H1 (cell line): ENCODE data around the gene CASTOR1. TPM values are rescaled to one million over a fixed set of nuclear protein-coding genes. Genes with fewer than 3 reads are reported as not detected.

Experiments
- CTCF ChIA-PET: fragments of 300-600 bp; sonication (Branson Sonifier 250); formaldehyde crosslinking; loops from one replicate; lab custom pipeline; 2021; ENCODE audit not compliant: partially characterized antibody; lab: Charles Lee
- POLR2A ChIA-PET: fragments of 300-600 bp; sonication (Branson Sonifier 250); formaldehyde crosslinking; loops from one replicate; lab custom pipeline; 2021; ENCODE audit warnings: inconsistent platforms; ENCODE audit not compliant: partially characterized antibody; lab: Charles Lee
- DNase-seq, 2 experiments: peaks; one replicate each; pipeline versions ENCODE4 v3.0.0 to v3.0.0-alpha.2; 2010 to 2022; ENCODE audit warnings: low spot score in 2 of 2, low read depth in 1 of 2, mixed read lengths in 1 of 2
- FAIRE-seq: peaks from 2 replicates; lab custom pipeline; 2011; peaks lifted over from hg19 to GRCh38; lab: Jason Lieb, UNC
- H2AFZ ChIP-seq: 2 replicates; pipeline ENCODE4 v1.8.1; 2012; ENCODE audit warnings: low read length, inconsistent platforms
- H2AK5ac ChIP-seq: 2 replicates; pipeline ENCODE4 v1.6.1; 2013; ENCODE audit warnings: low read depth, low read length
- H2BK120ac ChIP-seq: replicated peaks from 2 replicates; pipeline ENCODE3; 2013; ENCODE audit warnings: low read depth, low read length, inconsistent platforms
- H2BK12ac ChIP-seq: 2 replicates; pipeline ENCODE4 v1.6.1; 2013; ENCODE audit warnings: low read depth, low read length
- H2BK15ac ChIP-seq: 2 replicates; pipeline ENCODE4 v1.6.1; 2013; ENCODE audit warnings: low read length
- H2BK20ac ChIP-seq: 2 replicates; pipeline ENCODE4 v1.6.1; 2013; ENCODE audit warnings: low read length
- H2BK5ac ChIP-seq: 2 replicates; pipeline ENCODE4 v1.6.1; 2013; ENCODE audit warnings: low read depth, low read length
- H3K14ac ChIP-seq: 2 replicates; pipeline ENCODE4 v1.6.1; 2013; ENCODE audit warnings: inconsistent platforms; ENCODE audit not compliant: insufficient read length
- H3K18ac ChIP-seq: 2 replicates; pipeline ENCODE4 v1.6.1; 2013; ENCODE audit warnings: low read length; ENCODE audit errors: extremely low read depth
- H3K23ac ChIP-seq: 2 replicates; pipeline ENCODE4 v1.6.1; 2013; ENCODE audit warnings: inconsistent platforms; ENCODE audit not compliant: insufficient read length
- H3K23me2 ChIP-seq: 2 replicates; pipeline ENCODE4 v1.6.1; 2013; ENCODE audit warnings: low read depth, low read length
- H3K27ac ChIP-seq: 2 replicates; pipeline ENCODE4 v1.6.1; 2011; ENCODE audit warnings: low read depth, low read length, inconsistent platforms
- H3K27me3 ChIP-seq, 4 experiments: replicated peaks in 1 of 4; 1 replicate in 1 of 4; 2 replicates in 3 of 4; pipeline versions ENCODE4 v1.6.1 to v1.8.1; 2011 to 2013; ENCODE audit warnings: low read length in 3 of 4, mild to moderate bottlenecking in 3 of 4, inconsistent platforms in 2 of 4, mixed read lengths in 2 of 4, moderate library complexity in 1 of 4; ENCODE audit not compliant: control insufficient read depth in 3 of 4, insufficient read depth in 3 of 4; ENCODE audit errors: extremely low read depth in 1 of 4
- H3K36me3 ChIP-seq, 4 experiments: 2 replicates each; pipeline versions ENCODE4 v1.6.1 to v1.8.1; 2011 to 2013; ENCODE audit warnings: mild to moderate bottlenecking in 4 of 4, low read length in 3 of 4, moderate library complexity in 2 of 4, control low read depth in 1 of 4, inconsistent platforms in 1 of 4; ENCODE audit not compliant: insufficient read depth in 4 of 4, control insufficient read depth in 2 of 4
- H3K4ac ChIP-seq: replicated peaks from 2 replicates; pipeline ENCODE3; 2013; ENCODE audit warnings: low read length, low read depth, mixed read lengths, inconsistent platforms; ENCODE audit not compliant: insufficient read length
- H3K4me1 ChIP-seq, 4 experiments: replicated peaks in 1 of 4; 1 replicate in 1 of 4; 2 replicates in 3 of 4; pipeline versions ENCODE4 v1.6.1 to v1.8.1; 2011 to 2013; ENCODE audit warnings: low read length in 3 of 4, inconsistent platforms in 2 of 4, mixed read lengths in 1 of 4; ENCODE audit not compliant: insufficient read depth in 4 of 4, control insufficient read depth in 3 of 4
- H3K4me2 ChIP-seq, 2 experiments: 2 replicates each; pipeline versions ENCODE4 v1.6.1 to v1.8.1; 2011 to 2013; ENCODE audit warnings: low read depth in 2 of 2, low read length in 2 of 2, control low read depth in 1 of 2, inconsistent platforms in 1 of 2, mild to moderate bottlenecking in 1 of 2; ENCODE audit not compliant: insufficient read depth in 1 of 2
- H3K4me3 ChIP-seq, 4 experiments: fragments of 200-600, 300-600 bp in 1 of 4; sonication (generic), shearing (Covaris generic), sonication (Bioruptor Twin) in 1 of 4; 2 replicates each; pipeline versions ENCODE4 v1.5.1 to v1.8.1; 2011 to 2016; ENCODE audit warnings: low read length in 4 of 4, low read depth in 3 of 4, control low read depth in 2 of 4, inconsistent platforms in 2 of 4, mild to moderate bottlenecking in 2 of 4, mixed read lengths in 1 of 4, moderate library complexity in 1 of 4; ENCODE audit not compliant: insufficient read depth in 2 of 4; ENCODE audit errors: extremely low read depth in 1 of 4
- H3K56ac ChIP-seq: replicated peaks from 2 replicates; pipeline ENCODE3; 2013; ENCODE audit warnings: low read depth, mild to moderate bottlenecking, mixed read lengths, low read length, inconsistent platforms; ENCODE audit not compliant: insufficient read length
- H3K79me1 ChIP-seq: 2 replicates; pipeline ENCODE4 v1.6.1; 2013; ENCODE audit warnings: low read depth, low read length, control low read depth
- H3K79me2 ChIP-seq, 2 experiments: 2 replicates each; pipeline versions ENCODE4 v1.6.1 to v1.8.1; 2012 to 2013; ENCODE audit warnings: low read length in 2 of 2, mild to moderate bottlenecking in 2 of 2, inconsistent platforms in 1 of 2; ENCODE audit not compliant: insufficient read depth in 2 of 2, control insufficient read depth in 1 of 2
- H3K9ac ChIP-seq, 4 experiments: replicated peaks in 1 of 4; 1 replicate in 1 of 4; 2 replicates in 3 of 4; pipeline versions ENCODE4 v1.6.1 to v1.8.1; 2011 to 2013; ENCODE audit warnings: low read depth in 3 of 4, low read length in 3 of 4, control low read depth in 2 of 4, mild to moderate bottlenecking in 2 of 4, moderate library complexity in 2 of 4, inconsistent platforms in 1 of 4; ENCODE audit errors: extremely low read depth in 1 of 4
- H3K9me3 ChIP-seq, 2 experiments: 2 replicates each; pipeline versions ENCODE4 v1.6.1 to v1.8.1; 2012 to 2013; ENCODE audit warnings: mild to moderate bottlenecking in 2 of 2, moderate library complexity in 2 of 2, control low read depth in 1 of 2, inconsistent platforms in 1 of 2, low read depth in 1 of 2, low read length in 1 of 2, mixed read lengths in 1 of 2; ENCODE audit not compliant: insufficient read depth in 2 of 2
- H4K20me1 ChIP-seq, 2 experiments: replicated peaks in 1 of 2; 2 replicates each; pipeline versions ENCODE3 to v1.8.1; 2011 to 2013; ENCODE audit warnings: inconsistent platforms in 2 of 2, low read length in 2 of 2, mild to moderate bottlenecking in 1 of 2; ENCODE audit not compliant: insufficient read depth in 2 of 2, control insufficient read depth in 1 of 2
- H4K5ac ChIP-seq: 2 replicates; pipeline ENCODE4 v1.6.1; 2013; ENCODE audit warnings: low read length, low read depth, mixed read lengths, inconsistent platforms; ENCODE audit not compliant: insufficient read length
- H4K8ac ChIP-seq: 2 replicates; pipeline ENCODE4 v1.8.0; 2013; ENCODE audit warnings: mild to moderate bottlenecking, moderate library complexity, low read length, inconsistent platforms; ENCODE audit not compliant: insufficient read depth; ENCODE audit errors: extremely low read depth
- H4K91ac ChIP-seq: replicated peaks from 2 replicates; pipeline ENCODE3; 2013; ENCODE audit warnings: low read length, mixed read lengths, inconsistent platforms; ENCODE audit not compliant: insufficient read length
- BACH1 ChIP-seq: IDR thresholded peaks from 2 replicates; pipeline ENCODE4 v1.6.1; 2012; ENCODE audit warnings: low read length, improper control_type of control experiment
- BRCA1 ChIP-seq: IDR thresholded peaks from 2 replicates; pipeline ENCODE4 v1.6.1; 2012; ENCODE audit warnings: low read depth, low read length, improper control_type of control experiment
- E2F6 ChIP-seq: IDR thresholded peaks from 2 replicates; pipeline ENCODE4 v1.6.1; 2012; ENCODE audit warnings: inconsistent platforms
- HDAC2 ChIP-seq, 2 experiments: fragments of 300-600 bp in 1 of 2; sonication (generic) in 1 of 2; IDR thresholded peaks; 2 replicates each; pipeline ENCODE4 v1.6.1; 2011 to 2012; ENCODE audit warnings: low read depth in 2 of 2, low read length in 2 of 2, mild to moderate bottlenecking in 2 of 2, moderate library complexity in 2 of 2, borderline replicate concordance in 1 of 2, inconsistent platforms in 1 of 2
- JUN ChIP-seq: IDR thresholded peaks from 2 replicates; pipeline ENCODE4 v1.6.1; 2011; ENCODE audit warnings: low read depth, mild to moderate bottlenecking, improper control_type of control experiment, low read length
- PHF8 ChIP-seq: fragments of 200-600 bp; sonication (generic); conservative IDR thresholded peaks from 2 replicates; pipeline ENCODE4 v1.7.1; 2012; ENCODE audit warnings: low read depth, mild to moderate bottlenecking, inconsistent platforms, low read length, moderate library complexity
- POU5F1 ChIP-seq: IDR thresholded peaks from 2 replicates; pipeline ENCODE4 v1.6.1; 2011; ENCODE audit warnings: low read depth, mild to moderate bottlenecking, low read length, moderate library complexity
- RAD21 ChIP-seq, 2 experiments: IDR thresholded peaks in 1 of 2; conservative IDR thresholded peaks in 1 of 2; 2 replicates each; pipeline ENCODE4 v1.6.1; 2011; ENCODE audit warnings: low read depth in 2 of 2, low read length in 2 of 2, improper control_type of control experiment in 1 of 2, inconsistent platforms in 1 of 2, mild to moderate bottlenecking in 1 of 2, moderate library complexity in 1 of 2
- TAF1 ChIP-seq: IDR thresholded peaks from 2 replicates; pipeline ENCODE4 v1.6.1; 2011; ENCODE audit warnings: mild to moderate bottlenecking, low read depth, low read length
- WGBS, 2 experiments: shearing (Covaris generic) in 1 of 2; methylation state at CpG; one replicate each; pipeline versions ENCODE4 v1.1.6 to v1.1.7; 2013 to 2015; ENCODE audit warnings: low lambda C conversion rate in 2 of 2, mixed read lengths in 2 of 2, inconsistent platforms in 1 of 2, low coverage in 1 of 2, missing lambda C conversion rate in 1 of 2; ENCODE audit not compliant: insufficient replicate concordance in 2 of 2, insufficient coverage in 1 of 2, insufficient read length in 1 of 2; ENCODE audit errors: extremely low coverage in 1 of 2, missing lambda C conversion rate in 1 of 2; 5-methylcytosine and 5-hydroxymethylcytosine counted together
- polyA plus RNA-seq, 7 experiments: library from polyadenylated mRNA; depleted of rRNA in 3 of 7; stranded (reverse) in 5 of 7; unstranded in 2 of 7; fragments of >200 nt in 5 of 7; fragments of 200-250 nt in 2 of 7; gene quantifications; 1 replicate in 5 of 7; 2 replicates in 1 of 7; 4 replicates in 1 of 7; pipeline versions ENCODE4 v1.2.1 to v1.2.3, GENCODE V29; 2011 to 2013; ENCODE audit warnings: missing spikeins in 2 of 7, mixed read lengths in 2 of 7
- total RNA-seq: library from RNA; stranded (reverse); fragmentation: NEBNext Ultra II Directional; extraction: Animal tissue kit (Norgen Biotek cat#: 25700); gene quantifications from 2 replicates; pipeline ENCODE4 v1.2.1, GENCODE V29; 2021

Gene CASTOR1
- total and polyA plus RNA-seq, 2 of the 8 experiments (the other 6 are each of a cell fraction or from before 2014, with no cell fraction given) = 10.3 to 36.0 TPM

GRCh38 chr22:30270832-30271231 is 18.5 kb downstream of the CASTOR1 start:
- Histone ChIP-seq H3K23me2 (no peaks in the 10 kb centered on the region), H4K20me1 (no peaks in the 10 kb centered on the region), H3K9ac (no peak overlapping the region), H3K9me3 (no peaks in the 10 kb centered on the region), H2BK15ac (no peak overlapping the region), H2BK5ac (no peak overlapping the region), H4K91ac (no peak overlapping the region), H3K56ac (no peak overlapping the region), H3K79me2 (no peaks in the 10 kb centered on the region), H4K8ac (peak overlapping the region; percentile 35; the same call in 1 of the 2 replicates), H3K18ac (no peak overlapping the region), H4K5ac (no peak overlapping the region), H3K36me3 (no peaks in the 10 kb centered on the region), H3K27me3 (no peaks in the 10 kb centered on the region; a peak in 1 of 7 replicates), H2BK120ac (no peak overlapping the region), H3K23ac (no peak overlapping the region), H3K4me2 (no peak overlapping the region), H3K27ac (no peak overlapping the region), H3K4me3 (no peak overlapping the region), H2AFZ (no peak overlapping the region)
- ChIA-PET CTCF (interaction anchor here (1.2 kb wide), 1 partner anchor 88 kb away, joined by 3 read pairs; no protein-coding TSS in a partner anchor), POLR2A (no interaction called here)
- no peak for DNase-seq
- no peak for FAIRE-seq
- no peak for TF ChIP-seq POU5F1
- no peak for TF ChIP-seq E2F6
- no peak for TF ChIP-seq RAD21 (IDR thresholded peaks at IDR 0.05 in 1 of 2, conservative IDR thresholded peaks at IDR 0.05 in 1 of 2; ENCODE audit: low read depth in 2 of 2, low read length in 2 of 2)
- no peak for TF ChIP-seq HDAC2 (IDR thresholded peaks at IDR 0.05; ENCODE audit: borderline replicate concordance in 1 of 2, low read depth in 2 of 2, low read length in 2 of 2)
- no peak for TF ChIP-seq TAF1
- TF ChIP-seq BACH1 = no peak
- TF ChIP-seq PHF8 = no peak
- no peak for TF ChIP-seq BRCA1
- TF ChIP-seq JUN = no peak
- TF ChIP-seq, all 59 proteins: peak for 0
- WGBS, 2 experiments = 89% methylated on average over 14 of the region's 16 CpGs; no CpG with 5 or more reads in 1 of the 2 experiments
- Histone ChIP-seq H3K4me1 (peaks cover 0 to 2% (median 0%) of the 10 kb centered on the region in 4 experiments; a peak in 1 of 7 replicates), H2BK20ac (no peak overlapping the region), H3K79me1 (no peaks in the 10 kb centered on the region), H3K14ac (no peak overlapping the region), H3K4ac (no peak overlapping the region), H2AK5ac (no peak overlapping the region), H2BK12ac (no peak overlapping the region; the same call in 1 of the 2 replicates)
